K562 (cell line): Measurements from ENCODE around the gene CFAP70. TPM values are rescaled to one million over a fixed set of nuclear protein-coding genes. Genes with fewer than 3 reads are reported as not detected.

ENCODE experiments used
- ATAC-seq: fragments of 200-7000 bp; cut with Tn5 transposase; 3 replicates; pipeline ENCODE4 v1.9.1; 2020; ENCODE audit warnings: moderate library complexity
- BruUV-seq: library from RNA; stranded (reverse); fragments of 400-500 nt; replicated peaks from 2 replicates; lab custom pipeline; 2021; lab: Mats Ljungman, UMichigan
- CTCF ChIA-PET: fragments of 300-600 bp; formaldehyde crosslinking; extraction: SDS; loops from one replicate; lab custom pipeline; 2021; ENCODE audit warnings: low intra/inter-chr PET ratio; lab: Yijun Ruan, JAX
- POLR2A ChIA-PET: fragments of 300-600, 350-650 bp; sonication (Branson Sonifier 250); formaldehyde crosslinking; extraction: SDS; loops from one replicate; lab custom pipeline; 2021; ENCODE audit warnings: antibody characterized with exemption, inconsistent platforms; lab: Yijun Ruan, JAX
- DNase-seq, 4 experiments: peaks; one replicate each; pipeline versions ENCODE4 v3.0.0 to v3.0.0-alpha.2; 2011 to 2018; ENCODE audit warnings: low spot score in 3 of 4, mixed read lengths in 3 of 4; ENCODE audit errors: extremely low read depth in 1 of 4
- FAIRE-seq: peaks from 2 replicates; lab custom pipeline; 2011; peaks lifted over from hg19 to GRCh38; lab: Jason Lieb, UNC
- H2AFZ ChIP-seq: 2 replicates; pipeline ENCODE4 v1.6.0; 2011; ENCODE audit warnings: low read depth, low read length, control low read depth, inconsistent platforms
- H3K27ac ChIP-seq: fragments of 200-600 bp; 3 replicates; pipeline ENCODE4 v1.8.0; 2011; ENCODE audit warnings: low read depth, mild to moderate bottlenecking, control low read depth, inconsistent platforms, low read length, moderate library complexity, mixed read lengths; ENCODE audit errors: extremely low read depth
- H3K27me3 ChIP-seq, 2 experiments: fragments of 300-600 bp in 1 of 2; 2 replicates in 1 of 2; 3 replicates in 1 of 2; pipeline versions ENCODE4 v1.6.0 to v1.8.0; 2011; ENCODE audit warnings: inconsistent platforms in 2 of 2, low read length in 2 of 2, mild to moderate bottlenecking in 1 of 2, mixed read lengths in 1 of 2, moderate library complexity in 1 of 2; ENCODE audit not compliant: control insufficient read depth in 2 of 2, insufficient read depth in 2 of 2
- H3K36me3 ChIP-seq: fragments of 300-600 bp; 3 replicates; pipeline ENCODE4 v1.8.0; 2011; ENCODE audit warnings: mild to moderate bottlenecking, low read length, inconsistent platforms; ENCODE audit not compliant: control insufficient read depth, insufficient read depth
- H3K4me1 ChIP-seq, 2 experiments: fragments of 200-600 bp in 1 of 2; replicated peaks in 1 of 2; 2 replicates in 1 of 2; 3 replicates in 1 of 2; pipeline versions ENCODE4 v1.5.1 to v1.8.0; 2011; ENCODE audit warnings: inconsistent platforms in 2 of 2, low read length in 2 of 2, mild to moderate bottlenecking in 1 of 2, mixed read lengths in 1 of 2, moderate library complexity in 1 of 2; ENCODE audit not compliant: control insufficient read depth in 2 of 2, insufficient read depth in 2 of 2
- H3K4me2 ChIP-seq: 2 replicates; pipeline ENCODE4 v1.6.1; 2011; ENCODE audit warnings: low read length, control low read depth, inconsistent platforms, mixed read lengths; ENCODE audit not compliant: insufficient read depth
- H3K4me3 ChIP-seq: fragments of 200-600 bp; sonication (generic), shearing (Covaris generic); 2 replicates; pipeline ENCODE4 v1.5.1; 2016; ENCODE audit warnings: control low read depth, inconsistent platforms
- H3K79me2 ChIP-seq: fragments of 200-600 bp; 3 replicates; pipeline ENCODE4 v1.8.0; 2011; ENCODE audit warnings: low read length, inconsistent platforms; ENCODE audit not compliant: control insufficient read depth, insufficient read depth
- H3K9ac ChIP-seq, 2 experiments: 2 replicates each; pipeline versions ENCODE4 v1.6.0 to v1.6.1; 2011; ENCODE audit warnings: low read depth in 2 of 2, low read length in 2 of 2, control low read depth in 1 of 2, inconsistent platforms in 1 of 2, mild to moderate bottlenecking in 1 of 2, mixed read lengths in 1 of 2; ENCODE audit not compliant: insufficient read depth in 1 of 2
- H3K9me1 ChIP-seq: one replicate; pipeline ENCODE4 v1.6.0; 2011; ENCODE audit warnings: inconsistent platforms, mild to moderate bottlenecking, low read length, moderate library complexity; ENCODE audit not compliant: control insufficient read depth, insufficient read depth
- H3K9me3 ChIP-seq: replicated peaks from 2 replicates; pipeline ENCODE4 v1.5.1; 2011; ENCODE audit warnings: low read depth, low read length, inconsistent platforms; ENCODE audit not compliant: control insufficient read depth, insufficient read depth
- H4K20me1 ChIP-seq: replicated peaks from 2 replicates; pipeline ENCODE4 v1.6.1; 2011; ENCODE audit warnings: low read length, inconsistent platforms, mixed read lengths; ENCODE audit not compliant: control insufficient read depth, insufficient read depth
- NFIC ChIP-seq: fragments of 450-650 bp; IDR thresholded peaks from 2 replicates; pipeline ENCODE4 v1.6.1; 2017; ENCODE audit warnings: mild to moderate bottlenecking, inconsistent platforms
- PRMT5 ChIP-seq: sonication (generic); formaldehyde crosslinking; IDR thresholded peaks from 2 replicates; pipeline ENCODE4 v1.5.0; 2020; ENCODE audit warnings: missing genetic modification reagents
- ZNF707 ChIP-seq: fragments of 250-450 bp; sonication (Bioruptor Pico); conservative IDR thresholded peaks from 2 replicates; pipeline ENCODE4 v1.8.0; 2022; ENCODE audit warnings: inconsistent platforms, mild to moderate bottlenecking, moderate library complexity
- WGBS: fragments of 100-300 bp; shearing (Covaris generic); methylation state at CpG from one replicate; pipeline ENCODE4 v1.1.6; 2016; ENCODE audit warnings: low coverage, mixed read lengths; ENCODE audit not compliant: insufficient coverage; ENCODE audit errors: missing lambda C conversion rate; 5-methylcytosine and 5-hydroxymethylcytosine counted together
- in situ Hi-C: fragments of 300-500 bp; cut with MboI; formaldehyde crosslinking; loops from 4 replicates; pipeline ENCODE4 v1.15.0; 2018; ENCODE audit warnings: inconsistent platforms, mixed read lengths
- intact Hi-C: fragments of 100-400 bp; cut with micrococcal nuclease; formaldehyde crosslinking; loops from 2 replicates; pipeline ENCODE4 v1.14.2; 2022
- polyA plus RNA-seq, 8 experiments: library from polyadenylated mRNA; depleted of rRNA in 4 of 8; stranded (reverse) in 5 of 8; unstranded in 3 of 8; fragments of >200 nt; fragmentation: Nextera tagmentation in 2 of 8; fragmentation: Illumina TruSeq in 1 of 8; extraction: Ambion mirVana in 2 of 8; extraction: Trizol in 1 of 8; gene quantifications; 2 replicates each; pipeline versions ENCODE4 v1.2.1 to v1.2.3, GENCODE V29; 2011 to 2014; ENCODE audit warnings: inconsistent platforms in 1 of 8, missing spikeins in 1 of 8
- total RNA-seq, 7 experiments: library from RNA; depleted of rRNA in 6 of 7; stranded (reverse); fragments of >200 nt in 6 of 7; fragmentation: Illumina TruSeq in 2 of 7; extraction: Trizol in 2 of 7; gene quantifications; 2 replicates each; pipeline versions ENCODE4 v1.2.1 to v1.2.3, GENCODE V29; 2011 to 2021; ENCODE audit warnings: low replicate concordance in 1 of 7
- TF ChIP-seq, protein P1 (sequence below): fragments of 450-650 bp; IDR thresholded peaks from 2 replicates; pipeline ENCODE4 v1.6.1; 2016; ENCODE audit warnings: missing biosample characterization, missing genetic modification characterization
- TF ChIP-seq, protein P2 (sequence below): fragments of 200-600 bp; sonication (generic); IDR thresholded peaks from one replicate; pipeline ENCODE4 v1.6.1; 2012; ENCODE audit warnings: mild to moderate bottlenecking, low read depth, low read length, inconsistent platforms
- TF ChIP-seq, protein P3 (sequence below): fragments of 250-450 bp; sonication (Bioruptor Pico); IDR thresholded peaks from 2 replicates; pipeline ENCODE4 v1.8.0; 2022; ENCODE audit warnings: moderate library complexity, mild to moderate bottlenecking, inconsistent platforms
- TF ChIP-seq, protein P4 (sequence below): fragments of 450-650 bp; formaldehyde crosslinking; IDR thresholded peaks from 2 replicates; pipeline ENCODE4 v1.4.0; 2020; ENCODE audit warnings: mild to moderate bottlenecking

Gene CFAP70
- total and polyA plus RNA-seq, 9 of the 15 experiments (the other 6 are each of a cell fraction or from before 2014, with no cell fraction given): 0.27 to 1.6 (median 0.86) TPM

DNA sequence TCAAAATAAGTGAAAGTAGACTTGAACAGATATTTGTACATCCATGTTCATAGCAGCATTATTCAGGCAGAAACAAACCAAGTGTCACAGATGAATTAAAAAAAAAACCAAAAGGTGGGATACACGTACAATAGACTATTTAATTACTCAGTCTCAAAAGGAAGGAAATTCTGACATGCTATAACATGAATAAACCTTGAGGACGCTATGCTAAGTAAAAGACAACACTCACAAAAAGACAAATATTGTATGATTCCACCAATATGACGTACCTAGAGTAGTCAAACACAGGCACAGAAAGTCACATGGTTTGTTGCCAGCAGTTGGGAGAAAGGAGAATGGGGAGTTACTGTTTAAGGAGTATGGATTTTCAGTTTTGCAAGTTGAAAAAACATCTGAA lies 18.0 kb upstream of the CFAP70 start:
- no peak overlapping the region for H3K27ac ChIP-seq
- no peaks in the 10 kb centered on the region for H3K79me2 ChIP-seq
- no peak for DNase-seq
- H3K9me1 ChIP-seq: no peaks in the 10 kb centered on the region
- H3K27me3 ChIP-seq: no peaks in the 10 kb centered on the region
- no peak overlapping the region for H3K9ac ChIP-seq
- H3K9me3 ChIP-seq: no peaks in the 10 kb centered on the region
- no peak overlapping the region for H2AFZ ChIP-seq
- POLR2A ChIA-PET: interaction anchor here (0.8 kb wide), 1 partner anchor 255 kb away, joined by 3 read pairs; no protein-coding TSS in a partner anchor
- H4K20me1 ChIP-seq: no peaks in the 10 kb centered on the region
- intact Hi-C loops: no loop called here
- peaks cover 82% of the 10 kb centered on the region for H3K36me3 ChIP-seq
- H3K4me3 ChIP-seq: no peak overlapping the region
- CTCF ChIA-PET: no interaction called here
- FAIRE-seq: no peak
- H3K4me2 ChIP-seq: no peak overlapping the region
- in situ Hi-C loops: no loop called here
- BruUV-seq: no TSS peak
- 79% methylated on average over 3 of the region's 3 CpGs for WGBS
- H3K4me1 ChIP-seq: no peaks in the 10 kb centered on the region
- ATAC-seq: no peak
- TF ChIP-seq, protein P1, sequence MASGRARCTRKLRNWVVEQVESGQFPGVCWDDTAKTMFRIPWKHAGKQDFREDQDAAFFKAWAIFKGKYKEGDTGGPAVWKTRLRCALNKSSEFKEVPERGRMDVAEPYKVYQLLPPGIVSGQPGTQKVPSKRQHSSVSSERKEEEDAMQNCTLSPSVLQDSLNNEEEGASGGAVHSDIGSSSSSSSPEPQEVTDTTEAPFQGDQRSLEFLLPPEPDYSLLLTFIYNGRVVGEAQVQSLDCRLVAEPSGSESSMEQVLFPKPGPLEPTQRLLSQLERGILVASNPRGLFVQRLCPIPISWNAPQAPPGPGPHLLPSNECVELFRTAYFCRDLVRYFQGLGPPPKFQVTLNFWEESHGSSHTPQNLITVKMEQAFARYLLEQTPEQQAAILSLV (tag): no peak
- TF ChIP-seq NFIC (no peak), ZNF707 (CRISPR knock-in tag) (0 out of 2 replicates have a peak, but pooled peaks have one; percentile 30), PRMT5 (CRISPR knock-in tag) (no peak)
- TF ChIP-seq, protein P2, sequence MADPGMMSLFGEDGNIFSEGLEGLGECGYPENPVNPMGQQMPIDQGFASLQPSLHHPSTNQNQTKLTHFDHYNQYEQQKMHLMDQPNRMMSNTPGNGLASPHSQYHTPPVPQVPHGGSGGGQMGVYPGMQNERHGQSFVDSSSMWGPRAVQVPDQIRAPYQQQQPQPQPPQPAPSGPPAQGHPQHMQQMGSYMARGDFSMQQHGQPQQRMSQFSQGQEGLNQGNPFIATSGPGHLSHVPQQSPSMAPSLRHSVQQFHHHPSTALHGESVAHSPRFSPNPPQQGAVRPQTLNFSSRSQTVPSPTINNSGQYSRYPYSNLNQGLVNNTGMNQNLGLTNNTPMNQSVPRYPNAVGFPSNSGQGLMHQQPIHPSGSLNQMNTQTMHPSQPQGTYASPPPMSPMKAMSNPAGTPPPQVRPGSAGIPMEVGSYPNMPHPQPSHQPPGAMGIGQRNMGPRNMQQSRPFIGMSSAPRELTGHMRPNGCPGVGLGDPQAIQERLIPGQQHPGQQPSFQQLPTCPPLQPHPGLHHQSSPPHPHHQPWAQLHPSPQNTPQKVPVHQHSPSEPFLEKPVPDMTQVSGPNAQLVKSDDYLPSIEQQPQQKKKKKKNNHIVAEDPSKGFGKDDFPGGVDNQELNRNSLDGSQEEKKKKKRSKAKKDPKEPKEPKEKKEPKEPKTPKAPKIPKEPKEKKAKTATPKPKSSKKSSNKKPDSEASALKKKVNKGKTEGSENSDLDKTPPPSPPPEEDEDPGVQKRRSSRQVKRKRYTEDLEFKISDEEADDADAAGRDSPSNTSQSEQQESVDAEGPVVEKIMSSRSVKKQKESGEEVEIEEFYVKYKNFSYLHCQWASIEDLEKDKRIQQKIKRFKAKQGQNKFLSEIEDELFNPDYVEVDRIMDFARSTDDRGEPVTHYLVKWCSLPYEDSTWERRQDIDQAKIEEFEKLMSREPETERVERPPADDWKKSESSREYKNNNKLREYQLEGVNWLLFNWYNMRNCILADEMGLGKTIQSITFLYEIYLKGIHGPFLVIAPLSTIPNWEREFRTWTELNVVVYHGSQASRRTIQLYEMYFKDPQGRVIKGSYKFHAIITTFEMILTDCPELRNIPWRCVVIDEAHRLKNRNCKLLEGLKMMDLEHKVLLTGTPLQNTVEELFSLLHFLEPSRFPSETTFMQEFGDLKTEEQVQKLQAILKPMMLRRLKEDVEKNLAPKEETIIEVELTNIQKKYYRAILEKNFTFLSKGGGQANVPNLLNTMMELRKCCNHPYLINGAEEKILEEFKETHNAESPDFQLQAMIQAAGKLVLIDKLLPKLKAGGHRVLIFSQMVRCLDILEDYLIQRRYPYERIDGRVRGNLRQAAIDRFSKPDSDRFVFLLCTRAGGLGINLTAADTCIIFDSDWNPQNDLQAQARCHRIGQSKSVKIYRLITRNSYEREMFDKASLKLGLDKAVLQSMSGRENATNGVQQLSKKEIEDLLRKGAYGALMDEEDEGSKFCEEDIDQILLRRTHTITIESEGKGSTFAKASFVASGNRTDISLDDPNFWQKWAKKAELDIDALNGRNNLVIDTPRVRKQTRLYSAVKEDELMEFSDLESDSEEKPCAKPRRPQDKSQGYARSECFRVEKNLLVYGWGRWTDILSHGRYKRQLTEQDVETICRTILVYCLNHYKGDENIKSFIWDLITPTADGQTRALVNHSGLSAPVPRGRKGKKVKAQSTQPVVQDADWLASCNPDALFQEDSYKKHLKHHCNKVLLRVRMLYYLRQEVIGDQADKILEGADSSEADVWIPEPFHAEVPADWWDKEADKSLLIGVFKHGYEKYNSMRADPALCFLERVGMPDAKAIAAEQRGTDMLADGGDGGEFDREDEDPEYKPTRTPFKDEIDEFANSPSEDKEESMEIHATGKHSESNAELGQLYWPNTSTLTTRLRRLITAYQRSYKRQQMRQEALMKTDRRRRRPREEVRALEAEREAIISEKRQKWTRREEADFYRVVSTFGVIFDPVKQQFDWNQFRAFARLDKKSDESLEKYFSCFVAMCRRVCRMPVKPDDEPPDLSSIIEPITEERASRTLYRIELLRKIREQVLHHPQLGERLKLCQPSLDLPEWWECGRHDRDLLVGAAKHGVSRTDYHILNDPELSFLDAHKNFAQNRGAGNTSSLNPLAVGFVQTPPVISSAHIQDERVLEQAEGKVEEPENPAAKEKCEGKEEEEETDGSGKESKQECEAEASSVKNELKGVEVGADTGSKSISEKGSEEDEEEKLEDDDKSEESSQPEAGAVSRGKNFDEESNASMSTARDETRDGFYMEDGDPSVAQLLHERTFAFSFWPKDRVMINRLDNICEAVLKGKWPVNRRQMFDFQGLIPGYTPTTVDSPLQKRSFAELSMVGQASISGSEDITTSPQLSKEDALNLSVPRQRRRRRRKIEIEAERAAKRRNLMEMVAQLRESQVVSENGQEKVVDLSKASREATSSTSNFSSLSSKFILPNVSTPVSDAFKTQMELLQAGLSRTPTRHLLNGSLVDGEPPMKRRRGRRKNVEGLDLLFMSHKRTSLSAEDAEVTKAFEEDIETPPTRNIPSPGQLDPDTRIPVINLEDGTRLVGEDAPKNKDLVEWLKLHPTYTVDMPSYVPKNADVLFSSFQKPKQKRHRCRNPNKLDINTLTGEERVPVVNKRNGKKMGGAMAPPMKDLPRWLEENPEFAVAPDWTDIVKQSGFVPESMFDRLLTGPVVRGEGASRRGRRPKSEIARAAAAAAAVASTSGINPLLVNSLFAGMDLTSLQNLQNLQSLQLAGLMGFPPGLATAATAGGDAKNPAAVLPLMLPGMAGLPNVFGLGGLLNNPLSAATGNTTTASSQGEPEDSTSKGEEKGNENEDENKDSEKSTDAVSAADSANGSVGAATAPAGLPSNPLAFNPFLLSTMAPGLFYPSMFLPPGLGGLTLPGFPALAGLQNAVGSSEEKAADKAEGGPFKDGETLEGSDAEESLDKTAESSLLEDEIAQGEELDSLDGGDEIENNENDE: no peak
- TF ChIP-seq, protein P3, sequence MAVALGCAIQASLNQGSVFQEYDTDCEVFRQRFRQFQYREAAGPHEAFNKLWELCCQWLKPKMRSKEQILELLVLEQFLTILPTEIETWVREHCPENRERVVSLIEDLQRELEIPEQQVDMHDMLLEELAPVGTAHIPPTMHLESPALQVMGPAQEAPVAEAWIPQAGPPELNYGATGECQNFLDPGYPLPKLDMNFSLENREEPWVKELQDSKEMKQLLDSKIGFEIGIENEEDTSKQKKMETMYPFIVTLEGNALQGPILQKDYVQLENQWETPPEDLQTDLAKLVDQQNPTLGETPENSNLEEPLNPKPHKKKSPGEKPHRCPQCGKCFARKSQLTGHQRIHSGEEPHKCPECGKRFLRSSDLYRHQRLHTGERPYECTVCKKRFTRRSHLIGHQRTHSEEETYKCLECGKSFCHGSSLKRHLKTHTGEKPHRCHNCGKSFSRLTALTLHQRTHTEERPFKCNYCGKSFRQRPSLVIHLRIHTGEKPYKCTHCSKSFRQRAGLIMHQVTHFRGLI (CRISPR knock-in tag): 0 out of 2 replicates have a peak, but pooled peaks have one; percentile 53
- TF ChIP-seq, protein P4, sequence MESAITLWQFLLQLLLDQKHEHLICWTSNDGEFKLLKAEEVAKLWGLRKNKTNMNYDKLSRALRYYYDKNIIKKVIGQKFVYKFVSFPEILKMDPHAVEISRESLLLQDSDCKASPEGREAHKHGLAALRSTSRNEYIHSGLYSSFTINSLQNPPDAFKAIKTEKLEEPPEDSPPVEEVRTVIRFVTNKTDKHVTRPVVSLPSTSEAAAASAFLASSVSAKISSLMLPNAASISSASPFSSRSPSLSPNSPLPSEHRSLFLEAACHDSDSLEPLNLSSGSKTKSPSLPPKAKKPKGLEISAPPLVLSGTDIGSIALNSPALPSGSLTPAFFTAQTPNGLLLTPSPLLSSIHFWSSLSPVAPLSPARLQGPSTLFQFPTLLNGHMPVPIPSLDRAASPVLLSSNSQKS (CRISPR knock-in tag): no peak
